Measurements from ENCODE around the gene CCDC33.

CCDC33 gene

DNA sequence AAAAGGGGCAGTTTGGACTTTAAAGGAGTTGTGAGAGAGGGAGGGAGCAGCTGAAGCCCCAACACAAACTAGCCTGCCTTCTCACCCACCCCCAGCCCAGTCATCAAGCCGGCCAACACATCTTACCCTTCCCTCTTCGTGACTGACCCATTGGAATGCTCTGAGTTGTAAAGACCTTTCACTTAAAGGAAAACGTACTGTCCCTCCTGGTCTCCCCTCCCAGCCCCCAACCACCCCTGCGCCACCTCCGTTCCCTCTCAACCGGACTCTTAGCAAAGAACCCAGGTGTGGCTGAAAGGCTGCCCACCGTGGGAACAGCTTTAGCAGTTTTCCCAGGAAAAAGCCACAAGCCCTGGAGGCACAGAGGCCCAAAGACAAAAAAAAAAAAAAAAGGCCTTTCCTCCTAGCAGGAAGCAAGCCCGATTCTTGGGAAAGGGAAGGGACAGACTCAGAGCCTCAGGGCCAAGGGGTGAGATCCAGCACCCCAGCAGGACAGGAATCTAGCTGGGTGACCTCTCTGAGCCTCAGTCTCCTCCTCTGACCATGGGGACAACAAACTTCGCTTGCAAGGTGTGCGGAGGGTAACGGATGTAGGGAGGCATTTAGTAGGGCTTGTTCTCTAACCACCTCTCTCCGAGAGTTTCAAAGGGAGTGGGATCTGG is 128.9 kb downstream of the CCDC33 start:
- no peak overlapping the region for H3K4me3 ChIP-seq (ENCODE audit: low read depth, low read length)
- DNase-seq (ENCODE audit: low read depth), result no peak
- TF ChIP-seq, protein P1, sequence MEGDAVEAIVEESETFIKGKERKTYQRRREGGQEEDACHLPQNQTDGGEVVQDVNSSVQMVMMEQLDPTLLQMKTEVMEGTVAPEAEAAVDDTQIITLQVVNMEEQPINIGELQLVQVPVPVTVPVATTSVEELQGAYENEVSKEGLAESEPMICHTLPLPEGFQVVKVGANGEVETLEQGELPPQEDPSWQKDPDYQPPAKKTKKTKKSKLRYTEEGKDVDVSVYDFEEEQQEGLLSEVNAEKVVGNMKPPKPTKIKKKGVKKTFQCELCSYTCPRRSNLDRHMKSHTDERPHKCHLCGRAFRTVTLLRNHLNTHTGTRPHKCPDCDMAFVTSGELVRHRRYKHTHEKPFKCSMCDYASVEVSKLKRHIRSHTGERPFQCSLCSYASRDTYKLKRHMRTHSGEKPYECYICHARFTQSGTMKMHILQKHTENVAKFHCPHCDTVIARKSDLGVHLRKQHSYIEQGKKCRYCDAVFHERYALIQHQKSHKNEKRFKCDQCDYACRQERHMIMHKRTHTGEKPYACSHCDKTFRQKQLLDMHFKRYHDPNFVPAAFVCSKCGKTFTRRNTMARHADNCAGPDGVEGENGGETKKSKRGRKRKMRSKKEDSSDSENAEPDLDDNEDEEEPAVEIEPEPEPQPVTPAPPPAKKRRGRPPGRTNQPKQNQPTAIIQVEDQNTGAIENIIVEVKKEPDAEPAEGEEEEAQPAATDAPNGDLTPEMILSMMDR (IDR thresholded peaks at IDR 0.05; ENCODE audit: insufficient read depth, low read depth, low read length, missing control alignments), result no peak

DNA sequence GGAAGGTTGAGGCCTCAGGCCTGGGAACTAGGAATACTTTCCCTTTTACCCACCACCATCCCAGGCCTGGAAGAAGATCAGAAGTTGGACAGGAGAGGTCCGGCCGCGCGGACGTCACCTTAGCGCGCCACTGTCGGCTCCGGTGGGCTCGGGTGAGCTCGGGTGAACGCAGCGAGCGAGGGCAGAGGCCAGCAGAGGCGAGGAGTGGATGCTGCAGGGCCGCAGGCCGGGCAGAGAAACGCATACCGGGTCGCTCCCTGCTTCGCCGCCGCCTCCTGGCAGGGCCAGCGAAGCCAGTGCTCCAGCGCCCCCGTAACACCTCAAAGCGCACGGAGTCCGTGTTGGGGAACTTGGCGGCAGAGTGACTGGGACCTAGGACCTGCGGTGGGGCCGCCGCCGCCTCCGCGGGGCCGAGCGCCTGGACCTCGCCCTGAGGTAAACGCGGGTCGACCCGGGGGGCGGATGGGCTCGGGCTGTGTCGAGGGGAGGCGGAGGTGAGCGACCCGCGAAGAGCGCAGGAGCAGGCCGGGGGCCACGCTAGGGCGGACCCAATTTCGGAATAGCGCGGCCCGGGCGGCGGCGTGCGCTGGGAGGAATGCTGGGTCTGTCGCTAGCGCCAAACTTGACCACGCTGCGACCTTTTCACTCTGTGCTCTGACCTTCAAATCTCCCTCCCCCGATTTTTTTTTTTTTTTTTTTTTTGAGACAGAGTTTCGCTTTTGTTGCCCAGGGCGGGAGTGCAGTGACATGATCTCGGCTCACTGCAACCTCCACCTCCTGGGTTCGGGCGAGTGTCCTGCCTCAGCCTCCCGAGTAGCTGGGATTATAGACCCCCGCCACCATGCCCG is 129.7 kb downstream of the CCDC33 start:
- peak overlapping the region; percentile 36 for H3K4me3 ChIP-seq (ENCODE audit: low read depth, low read length)
- DNase-seq (ENCODE audit: low read depth), result no peak
- TF ChIP-seq, protein P1 (IDR thresholded peaks at IDR 0.05; ENCODE audit: insufficient read depth, low read depth, low read length, missing control alignments), result no peak

DNA sequence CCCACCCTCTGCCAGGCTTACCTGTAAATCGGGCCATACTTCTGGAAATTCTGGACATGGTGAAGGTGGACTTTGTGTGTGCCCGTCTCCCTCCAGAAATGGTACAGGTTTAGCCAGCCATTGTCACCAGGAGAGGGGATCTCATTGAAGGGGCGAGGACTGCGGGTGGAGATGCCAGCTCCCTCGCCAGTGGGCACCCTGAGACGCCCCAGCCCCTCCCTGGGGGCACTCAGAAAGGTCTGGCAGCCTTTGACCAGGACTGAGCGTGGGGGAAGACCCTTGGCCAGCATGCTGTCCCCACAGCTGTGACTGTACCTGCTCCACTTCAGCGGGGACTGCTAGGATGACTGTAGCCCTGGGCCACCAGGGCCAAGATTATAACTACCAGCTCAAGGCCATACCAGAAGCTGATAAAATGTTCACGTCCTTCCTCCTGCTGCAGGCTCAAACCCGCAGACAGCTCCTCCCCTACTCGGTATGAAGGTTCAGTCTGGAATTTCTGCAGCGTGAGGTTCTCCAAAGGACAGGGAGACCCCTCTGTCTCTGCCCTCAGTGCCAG is 131.2 kb downstream of the CCDC33 start, which contains the start of gene CYP11A1:
Gene CYP11A1 (minus strand): TSS at position 351 of the 559 bp plus-strand sequence. CDS start 61 bp downstream, at position 290.
- no peak for DNase-seq (ENCODE audit: low read depth)
- H3K4me3 ChIP-seq (ENCODE audit: low read depth, low read length), result no peak within 1 kb of the TSS
- TF ChIP-seq, protein P1 (IDR thresholded peaks at IDR 0.05; ENCODE audit: insufficient read depth, low read depth, low read length, missing control alignments), result no peak

DNA sequence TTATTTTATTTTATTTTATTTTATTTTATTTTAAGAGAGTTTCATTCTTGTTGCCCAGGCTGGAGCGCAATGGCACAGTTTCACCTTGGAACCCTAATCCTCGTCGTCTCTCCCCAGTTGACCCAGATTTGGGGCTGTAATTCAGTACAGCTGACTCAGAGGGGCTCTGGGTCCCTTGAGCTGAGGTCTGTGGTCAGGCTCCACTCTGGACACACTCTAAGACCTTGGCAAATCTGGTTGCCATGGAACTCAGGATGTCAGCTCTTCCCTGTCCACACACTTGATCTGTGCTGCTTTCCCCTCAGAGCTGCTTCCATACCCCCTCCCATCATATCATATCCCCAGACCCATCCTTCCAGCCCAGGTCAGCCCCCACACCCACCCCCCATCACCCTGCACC is 132.0 kb downstream of the CCDC33 start:
- no peak for DNase-seq (ENCODE audit: low read depth)
- H3K4me3 ChIP-seq (ENCODE audit: low read depth, low read length), result no peak overlapping the region
- TF ChIP-seq, protein P1 (IDR thresholded peaks at IDR 0.05; ENCODE audit: insufficient read depth, low read depth, low read length, missing control alignments), result no peak

DNA sequence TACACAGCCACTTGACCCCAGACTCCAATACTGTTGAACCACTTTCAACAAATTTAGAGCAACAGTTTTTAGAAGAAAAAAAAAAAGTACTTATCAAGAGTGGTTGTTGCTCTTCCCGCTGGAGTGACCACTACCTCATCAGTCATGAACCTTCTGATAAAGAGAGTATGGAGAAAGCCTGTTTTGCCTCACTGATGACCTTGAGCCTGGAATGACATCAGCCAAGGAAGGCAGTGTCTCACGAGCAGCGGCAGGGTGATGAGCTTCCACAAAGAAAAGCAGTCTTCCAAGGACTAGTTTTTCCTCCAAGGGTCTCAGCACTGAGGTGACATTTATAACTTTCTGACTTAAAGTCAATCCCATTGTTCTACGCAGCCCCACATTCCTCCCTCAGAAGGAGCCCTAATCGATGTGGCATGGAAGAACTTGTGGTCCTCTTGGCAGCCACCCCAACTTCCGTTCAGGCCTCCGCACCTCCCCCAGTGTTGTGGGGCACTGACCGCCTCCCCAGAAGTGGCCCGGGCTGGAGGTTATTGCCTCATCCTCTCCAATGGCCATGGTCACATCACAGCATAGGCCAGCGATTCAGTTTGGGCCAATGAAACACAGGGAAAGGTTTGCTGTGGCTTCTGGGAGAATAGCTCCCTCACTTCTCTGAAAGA is 133.1 kb downstream of the CCDC33 start:
- DNase-seq (ENCODE audit: low read depth), result no peak
- H3K4me3 ChIP-seq (ENCODE audit: low read depth, low read length), result no peak overlapping the region
- TF ChIP-seq, protein P1 (IDR thresholded peaks at IDR 0.05; ENCODE audit: insufficient read depth, low read depth, low read length, missing control alignments), result no peak

DNA sequence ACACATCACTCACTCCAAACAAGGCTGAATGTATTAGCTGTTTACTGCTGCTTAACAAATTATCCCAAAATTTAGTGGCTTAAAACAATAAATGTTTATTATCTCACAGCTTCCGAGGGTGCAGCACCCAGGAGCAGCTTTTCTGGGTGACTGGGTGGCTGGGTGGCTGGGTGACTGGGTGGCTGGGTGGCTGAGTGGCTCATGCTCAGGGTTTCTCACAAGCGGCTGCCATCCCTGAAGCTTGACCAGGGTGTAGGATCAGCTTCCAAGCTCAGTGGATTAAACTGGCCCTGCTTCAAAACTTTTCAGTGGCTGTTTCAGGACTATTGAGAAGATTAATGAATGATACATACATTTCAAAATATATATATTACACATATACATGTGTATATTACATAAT is 133.6 kb downstream of the CCDC33 start:
- TF ChIP-seq, protein P1 (IDR thresholded peaks at IDR 0.05; ENCODE audit: insufficient read depth, low read depth, low read length, missing control alignments), result no peak
- no peak overlapping the region for H3K4me3 ChIP-seq (ENCODE audit: low read depth, low read length)
- DNase-seq (ENCODE audit: low read depth), result no peak
